Amniotic stem cell (primary cell): ENCODE measurements around the gene SLC29A2.

Experiments
- DNase-seq: peaks from one replicate; lab custom pipeline; 2025; lab: John Stamatoyannopoulos, UW

SLC29A2 gene

GRCh38 chr11:66371627-66372415 lies at the start of gene SLC29A2:
SLC29A2 (minus strand) TSS chr11:66371760; CDS start chr11:66371591, 169 bp downstream.
- DNase-seq: no peak

DNA sequence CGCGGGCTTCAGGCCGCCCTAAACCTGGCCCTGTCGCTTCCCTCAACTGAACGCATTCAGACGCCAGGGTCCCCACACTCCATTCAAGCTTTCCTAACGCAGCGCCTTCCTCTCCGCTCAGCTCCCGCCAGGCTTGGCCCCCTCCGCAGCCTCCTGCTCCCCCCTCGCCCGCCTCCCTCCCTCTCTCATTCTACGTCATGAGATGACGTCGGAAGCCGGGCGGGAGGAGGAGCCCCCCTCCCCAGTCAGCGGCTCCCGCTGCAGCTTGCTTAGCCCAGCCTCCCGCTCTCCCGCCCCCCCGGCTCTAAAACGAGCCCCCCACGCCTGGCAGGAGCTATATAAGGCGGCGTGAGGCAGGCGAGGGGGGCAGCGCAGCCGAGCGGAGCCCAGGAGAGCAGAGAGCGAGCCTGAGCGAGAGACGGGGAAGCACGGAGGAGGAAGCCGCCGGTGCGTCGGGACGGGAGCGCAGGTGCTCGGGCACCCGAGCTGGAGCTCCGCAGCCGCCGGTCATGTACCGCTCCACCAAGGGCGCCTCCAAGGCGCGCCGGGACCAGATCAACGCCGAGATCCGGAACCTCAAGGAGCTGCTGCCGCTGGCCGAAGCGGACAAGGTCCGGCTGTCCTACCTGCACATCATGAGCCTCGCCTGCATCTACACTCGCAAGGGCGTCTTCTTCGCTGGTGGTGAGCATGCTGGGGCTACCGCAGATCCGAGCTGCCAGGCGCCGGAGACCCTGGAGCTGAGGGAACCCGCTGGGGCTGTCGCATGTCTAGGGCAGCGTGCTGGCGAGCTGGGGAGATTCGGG lies 49.3 kb upstream of the SLC29A2 start, which contains the start of gene NPAS4:
NPAS4 (plus strand) TSS at position 365 of the 806 bp plus-strand sequence; CDS start at position 510, 145 bp downstream.
- no peak for DNase-seq

- no peak for DNase-seq
These were observed 48.3 kb upstream of the SLC29A2 start for GRCh38 chr11:66419825-66420224.

DNA sequence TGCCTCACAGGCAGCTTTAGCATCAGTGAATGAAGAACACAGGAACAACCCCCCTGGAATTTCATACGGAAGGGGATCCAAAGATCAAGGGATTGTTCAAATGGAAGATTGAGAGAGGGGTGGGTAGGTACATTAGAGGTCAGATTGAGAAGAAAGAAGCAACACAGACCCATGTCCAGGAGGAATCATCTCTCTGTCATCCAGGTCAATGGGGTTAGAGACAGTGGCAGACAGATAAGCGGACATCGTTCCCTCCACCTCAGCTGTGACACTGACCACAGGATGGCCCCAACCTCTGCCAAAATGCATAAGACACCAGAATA lies 47.4 kb upstream of the SLC29A2 start:
- DNase-seq: no peak

GRCh38 chr11:66418168-66418985 lies 46.8 kb upstream of the SLC29A2 start:
- DNase-seq: peak; percentile 90

DNA sequence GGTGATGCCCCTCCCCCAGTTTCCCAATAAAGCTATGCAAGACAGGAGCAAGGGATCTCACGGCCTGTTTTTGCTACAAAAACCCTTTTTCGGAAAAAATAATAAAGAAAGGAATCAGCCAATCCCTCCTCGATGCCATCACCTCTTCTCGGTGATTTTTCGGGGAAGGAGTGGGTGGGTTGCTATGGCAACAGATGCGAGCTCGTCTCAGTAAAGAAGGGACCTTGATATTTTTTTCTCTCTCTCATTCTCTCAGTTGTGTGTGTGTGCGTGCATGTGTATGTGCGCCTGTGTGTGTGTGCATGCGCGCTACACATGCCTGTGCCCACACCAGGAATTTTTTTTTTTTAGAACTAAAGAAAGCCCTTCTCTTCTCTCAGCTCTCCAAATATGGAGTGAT lies 45.4 kb upstream of the SLC29A2 start:
- no peak for DNase-seq

GRCh38 chr11:66415423-66415822 lies 43.9 kb upstream of the SLC29A2 start:
- DNase-seq: no peak

GRCh38 chr11:66414120-66414934 lies 42.8 kb upstream of the SLC29A2 start:
- no peak for DNase-seq

DNA sequence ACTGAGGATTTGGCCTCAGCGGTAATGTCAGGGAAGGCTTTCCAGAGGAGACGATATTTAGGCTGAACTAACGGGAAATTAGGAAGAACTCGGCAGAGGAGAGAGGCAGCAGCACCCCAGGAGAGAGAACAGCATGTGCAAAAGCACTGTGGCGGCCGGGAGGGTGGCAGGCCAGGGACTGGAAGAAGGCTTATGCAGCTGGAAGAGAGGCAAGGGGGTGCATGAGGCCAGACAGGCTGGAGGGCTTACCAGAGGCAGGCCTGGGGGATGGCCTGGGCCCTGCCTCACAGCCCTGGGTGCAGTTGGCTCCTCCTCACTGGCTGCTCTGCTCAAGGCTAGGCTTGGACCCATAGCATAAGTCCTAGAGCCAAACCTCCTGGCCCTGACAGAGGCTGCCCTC lies 41.6 kb upstream of the SLC29A2 start:
- no peak for DNase-seq

DNA sequence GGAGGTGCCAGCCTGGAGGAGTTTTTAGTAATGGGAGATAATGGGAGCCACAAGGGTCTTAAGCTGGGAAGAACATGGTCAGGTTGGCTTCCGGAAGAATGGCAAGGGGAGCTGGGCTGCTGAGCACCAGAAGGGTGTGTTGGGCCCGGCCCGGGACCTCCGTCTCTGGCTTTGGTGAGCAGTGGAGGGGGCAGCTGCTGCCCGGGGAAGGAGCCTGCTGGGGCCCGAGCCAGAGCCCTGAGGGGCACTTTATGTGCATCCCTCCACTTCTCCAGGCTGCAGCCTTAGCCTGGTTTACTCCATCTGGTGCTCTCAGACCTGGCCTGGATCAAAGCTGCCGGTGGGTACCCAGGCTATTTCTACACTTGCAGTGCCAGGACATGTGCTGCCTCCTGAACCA lies 40.5 kb upstream of the SLC29A2 start:
- DNase-seq: no peak

DNA sequence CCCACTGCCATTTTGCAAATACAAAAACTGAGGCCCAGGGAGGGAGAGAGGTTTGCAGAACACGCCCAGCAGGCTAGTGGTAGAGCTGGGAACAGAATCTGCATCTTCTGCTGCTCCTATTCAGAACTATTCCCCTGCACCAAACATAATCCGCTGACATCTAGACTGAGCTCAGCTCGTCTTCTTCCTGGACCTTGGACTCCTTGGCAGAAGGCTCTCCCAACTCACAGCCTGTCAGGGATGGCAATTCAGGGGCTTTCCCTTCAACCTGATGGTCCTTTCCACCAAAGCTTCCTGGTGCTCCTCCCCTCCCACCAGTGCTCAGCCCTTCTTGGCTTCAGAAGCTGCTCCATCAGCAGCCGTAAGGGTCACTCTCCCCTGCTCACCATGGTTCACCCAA lies 39.8 kb upstream of the SLC29A2 start:
- no peak for DNase-seq

- no peak for DNase-seq
These were observed 38.6 kb upstream of the SLC29A2 start for GRCh38 chr11:66410191-66410590.

DNA sequence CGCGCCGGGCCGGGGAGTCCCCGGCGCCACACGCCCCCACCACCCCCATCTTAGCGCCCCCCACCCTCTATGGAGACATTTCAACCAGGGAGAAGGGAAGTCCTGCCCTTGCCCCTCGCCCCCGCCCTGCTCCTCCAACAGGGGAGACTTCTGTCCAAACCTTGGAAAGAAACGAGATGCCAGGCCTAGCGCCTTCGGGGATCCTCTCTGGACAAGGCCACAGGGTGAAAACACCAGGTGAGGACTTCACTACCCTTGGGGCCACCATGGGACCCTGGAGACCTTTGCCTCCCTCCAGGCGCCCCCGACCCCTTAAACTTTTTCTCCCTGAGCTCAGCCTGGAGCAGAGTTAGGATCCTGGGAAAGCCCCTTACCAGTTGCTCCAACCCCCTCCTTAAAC lies 37.7 kb upstream of the SLC29A2 start:
- DNase-seq: no peak

DNA sequence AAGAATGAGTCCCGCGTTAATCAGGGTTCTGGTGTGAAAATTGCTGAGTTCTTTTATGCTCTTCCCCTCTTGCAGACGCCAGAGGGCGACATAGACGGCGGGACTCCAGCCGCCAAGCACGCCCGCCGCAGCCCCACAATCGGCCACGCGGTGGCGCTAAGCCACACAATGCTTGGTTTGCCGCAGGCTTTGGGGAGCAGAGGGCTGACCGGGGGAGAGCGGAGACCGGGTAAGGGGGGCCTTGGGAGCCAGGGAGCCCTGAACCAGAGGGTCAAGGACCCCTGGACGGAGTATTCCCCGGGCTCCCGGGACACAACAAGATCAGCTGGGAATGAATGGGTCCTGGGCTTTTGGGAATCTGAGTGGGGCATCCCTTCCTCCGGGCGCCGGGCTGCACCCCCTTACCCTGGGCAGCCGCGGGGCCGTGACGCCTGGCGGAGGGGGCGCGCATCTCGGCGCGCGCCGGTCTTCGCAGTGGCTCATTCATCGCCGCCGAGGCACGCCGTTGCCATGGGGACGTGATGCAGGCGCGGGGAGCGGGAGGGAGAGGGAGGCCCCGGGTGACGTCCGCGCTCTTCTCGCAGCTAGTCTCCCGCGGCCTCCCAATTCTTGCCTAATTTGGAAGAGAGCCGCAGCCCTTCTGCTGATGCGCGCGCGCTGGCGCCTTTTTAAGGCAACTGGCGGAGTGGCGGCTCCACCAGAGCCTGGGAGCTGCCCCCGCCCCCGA lies 37.1 kb upstream of the SLC29A2 start:
- peak; percentile 87 for DNase-seq

DNA sequence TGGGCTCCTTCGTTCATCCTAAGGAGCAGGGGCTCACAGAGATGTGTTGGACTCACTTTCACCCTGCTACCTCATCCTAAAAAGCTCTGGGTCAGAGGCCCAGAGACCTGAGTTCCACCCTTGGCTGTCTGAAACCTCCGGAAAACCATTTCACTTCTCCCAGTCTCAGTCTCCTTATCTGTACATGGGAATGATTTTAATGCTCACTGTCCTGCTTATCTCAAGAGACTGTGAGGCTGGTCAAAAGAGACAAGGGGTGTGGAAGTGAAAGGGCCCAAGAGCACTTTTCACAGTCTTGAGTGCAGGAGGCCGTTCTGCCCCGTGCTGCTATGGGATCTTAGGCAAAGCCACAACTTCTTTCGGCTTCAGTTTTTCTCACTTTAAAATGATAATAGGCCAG lies 36.1 kb upstream of the SLC29A2 start:
- no peak for DNase-seq

DNA sequence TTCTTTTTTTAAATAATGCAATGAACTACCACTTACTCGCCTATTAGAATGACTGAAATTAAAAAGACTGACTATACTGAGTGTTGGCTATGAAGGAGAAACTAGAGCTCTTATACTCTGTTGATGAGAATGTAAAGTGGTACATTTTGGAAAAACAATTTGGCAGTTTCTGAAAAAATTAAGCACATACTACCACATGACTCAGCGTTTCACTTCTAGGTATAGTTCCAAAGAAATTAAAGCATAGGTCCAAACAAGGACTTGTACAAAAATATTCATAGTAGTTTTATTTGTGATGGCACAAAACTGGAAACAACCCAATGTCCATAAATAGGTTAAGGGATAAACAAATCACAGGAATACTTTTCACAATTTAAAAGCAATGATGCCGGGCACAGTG lies 22.4 kb upstream of the SLC29A2 start:
- no peak for DNase-seq

DNA sequence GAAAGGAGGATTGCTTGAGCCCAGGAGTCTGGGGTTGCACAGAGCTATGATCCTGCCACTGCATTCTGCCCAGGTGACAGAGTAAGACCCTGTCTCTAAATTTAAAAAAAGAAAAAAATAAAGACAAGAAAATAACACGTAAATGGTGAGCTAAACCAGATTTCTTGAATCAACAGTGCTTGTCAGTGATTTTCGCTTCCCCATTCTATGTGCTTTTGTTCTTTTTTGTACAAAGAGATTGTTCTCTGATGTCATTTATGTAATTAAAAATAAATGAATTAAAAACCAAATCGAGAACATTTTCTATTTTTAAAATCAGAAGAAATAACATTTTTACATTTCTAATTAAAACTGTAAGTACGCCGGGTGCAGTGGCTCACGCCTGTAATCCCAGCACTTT lies 19.8 kb upstream of the SLC29A2 start:
- DNase-seq: no peak

DNA sequence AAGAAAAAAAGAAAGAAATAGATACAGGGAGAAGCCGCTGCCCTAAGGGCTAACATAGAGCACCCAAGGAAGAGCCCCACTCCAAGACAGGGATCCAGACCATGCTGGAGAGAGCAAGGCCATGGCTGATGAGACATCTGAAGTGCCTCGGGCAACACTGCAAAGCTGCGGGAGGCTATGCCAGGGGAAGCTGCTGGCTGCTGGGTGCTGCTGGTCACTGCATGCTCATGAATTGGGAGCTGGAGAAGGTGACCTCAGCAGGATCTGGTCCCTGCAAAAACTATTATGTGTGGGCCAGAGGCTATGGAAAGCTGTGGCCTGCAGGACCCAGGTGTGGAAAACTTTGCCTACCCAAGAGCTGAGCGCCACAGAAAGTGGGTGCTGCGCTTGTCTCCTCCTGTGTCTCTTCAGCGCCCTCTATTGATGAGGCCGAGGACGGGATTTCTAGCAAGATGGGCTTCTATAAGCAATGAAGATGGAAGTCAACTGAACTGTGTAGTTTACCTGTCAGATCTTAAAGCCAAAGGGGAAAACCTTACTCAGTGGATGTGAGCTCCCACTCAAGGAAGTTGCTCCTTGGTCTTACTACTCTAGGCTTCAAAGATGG lies 17.3 kb upstream of the SLC29A2 start:
- no peak for DNase-seq

- DNase-seq: peak; percentile 54
These were observed 14.9 kb upstream of the SLC29A2 start for GRCh38 chr11:66386171-66387069.
